Esophagus muscularis mucosa (tissue), 4 donors: ENCODE data around the gene KDM6B.

ENCODE experiments used
- CTCF ChIP-seq, 3 experiments: fragments of 200-600 bp in 2 of 3; fragments of 450-650 bp in 1 of 3; sonication (generic) in 2 of 3; IDR thresholded peaks; one replicate each; pipeline ENCODE4 v1.5.1; 2017 to 2019; ENCODE audit warnings: antibody characterized with exemption in 3 of 3, mild to moderate bottlenecking in 2 of 3, moderate library complexity in 1 of 3
- EP300 ChIP-seq: sonication (generic); formaldehyde crosslinking; IDR thresholded peaks from one replicate; pipeline ENCODE4 v1.6.1; 2017; ENCODE audit warnings: antibody characterized with exemption
- POLR2A ChIP-seq: fragments of 450-650 bp; IDR thresholded peaks from one replicate; pipeline ENCODE4 v1.6.1; 2017; ENCODE audit warnings: antibody characterized with exemption, moderate library complexity, mild to moderate bottlenecking, low read depth
- POLR2AphosphoS5 ChIP-seq, 2 donors: sonication (generic); formaldehyde crosslinking; IDR thresholded peaks; one replicate each; pipeline ENCODE4 v1.6.1; 2017; ENCODE audit warnings: antibody characterized with exemption in 2 of 2

GRCh38 chr17:7839876-7840261 is 5.9 kb downstream of the KDM6B start:
- TF ChIP-seq CTCF (IDR thresholded peaks at IDR 0.05), result no peak
- no peak for TF ChIP-seq POLR2A
- TF ChIP-seq POLR2AphosphoS5 (IDR thresholded peaks at IDR 0.05), result no peak
- no peak for TF ChIP-seq EP300
